Measurements from ENCODE around the gene CDKN2B-AS1.

GRCh38 chr9:22129633-22130032, 135.0 kb downstream of the CDKN2B-AS1 start:
- TF ChIP-seq CTCF (IDR thresholded peaks at IDR 0.05) (no peak), POLR2A (IDR thresholded peaks at IDR 0.05) (no peak)
